OCI-LY1 (cell line): ENCODE results near the gene LAT.

ENCODE experiments used
- H2AFZ ChIP-seq: fragments of 200-600 bp; sonication (generic), shearing (Covaris generic); 2 replicates; pipeline ENCODE4 v1.6.0; 2014; ENCODE audit warnings: antibody characterized with exemption, mild to moderate bottlenecking, low read length
- H3F3A ChIP-seq: fragments of 200-600 bp; sonication (generic), shearing (Covaris generic); 2 replicates; pipeline ENCODE4 v1.6.0; 2014; ENCODE audit warnings: mild to moderate bottlenecking, antibody characterized with exemption, low read length, moderate library complexity; ENCODE audit not compliant: insufficient read depth
- H3K27ac ChIP-seq: fragments of 200-600 bp; sonication (generic); 2 replicates; pipeline ENCODE4 v1.5.1; 2014; ENCODE audit warnings: low read length, mixed run types, mild to moderate bottlenecking, low read depth; ENCODE audit not compliant: poor library complexity, severe bottlenecking
- H3K27me3 ChIP-seq: fragments of 200-600 bp; sonication (generic); 2 replicates; pipeline ENCODE4 v1.6.0; 2014; ENCODE audit warnings: antibody characterized with exemption, mild to moderate bottlenecking, low read length, moderate library complexity; ENCODE audit not compliant: insufficient read depth
- H3K36me3 ChIP-seq: fragments of 200-600 bp; sonication (generic); 2 replicates; pipeline ENCODE4 v1.6.1; 2014; ENCODE audit warnings: mild to moderate bottlenecking, antibody characterized with exemption, low read length, moderate library complexity, mixed read lengths; ENCODE audit not compliant: insufficient read depth
- H3K4me1 ChIP-seq: fragments of 200-600 bp; sonication (generic); 2 replicates; pipeline ENCODE4 v1.5.1; 2014; ENCODE audit warnings: mild to moderate bottlenecking, low read length, moderate library complexity; ENCODE audit not compliant: insufficient read depth, severe bottlenecking
- H3K4me2 ChIP-seq: fragments of 200-600 bp; sonication (generic), shearing (Covaris generic); 2 replicates; pipeline ENCODE4 v1.6.1; 2014; ENCODE audit warnings: low read length
- H3K4me3 ChIP-seq: fragments of 200-600 bp; sonication (generic); 2 replicates; pipeline ENCODE4 v1.5.1; 2014; ENCODE audit warnings: low read length, low read depth, mild to moderate bottlenecking, mixed read lengths; ENCODE audit not compliant: poor library complexity, severe bottlenecking
- H3K79me2 ChIP-seq: fragments of 200-600 bp; shearing (Covaris generic); 2 replicates; pipeline ENCODE4 v1.6.1; 2016; ENCODE audit warnings: mixed run types, low read length, mixed read lengths; ENCODE audit not compliant: insufficient read depth
- H3K9ac ChIP-seq: fragments of 200-600 bp; sonication (generic), shearing (Covaris generic); 2 replicates; pipeline ENCODE4 v1.6.1; 2014; ENCODE audit warnings: mild to moderate bottlenecking, low read length, mixed read lengths
- H3K9me2 ChIP-seq: fragments of 200-600 bp; sonication (generic), shearing (Covaris generic); 2 replicates; pipeline ENCODE4 v1.6.1; 2014; ENCODE audit warnings: low read depth, mild to moderate bottlenecking, low read length, mixed read lengths
- H3K9me3 ChIP-seq: fragments of 200-600 bp; shearing (Covaris generic); 2 replicates; pipeline ENCODE4 v1.6.1; 2014; ENCODE audit warnings: low read length, mixed read lengths
- H4K20me1 ChIP-seq: fragments of 200-600 bp; sonication (generic), shearing (Covaris generic); 2 replicates; pipeline ENCODE4 v1.6.0; 2016; ENCODE audit warnings: mild to moderate bottlenecking, low read length; ENCODE audit not compliant: insufficient read depth
- CTCF ChIP-seq: fragments of 200-600 bp; sonication (generic), shearing (Covaris generic); IDR thresholded peaks from 2 replicates; pipeline ENCODE4 v1.5.1; 2017; ENCODE audit warnings: mild to moderate bottlenecking, antibody characterized with exemption, low read length, moderate library complexity, mixed read lengths
- EZH2 ChIP-seq: fragments of 200-600 bp; sonication (generic), shearing (Covaris generic); IDR thresholded peaks from 2 replicates; pipeline ENCODE4 v1.8.0; 2017; ENCODE audit warnings: borderline replicate concordance, mixed run types, mild to moderate bottlenecking, antibody characterized with exemption, low read length, moderate library complexity, mixed read lengths

Gene LAT

GRCh38 chr16:28986046-28986445 is 1.2 kb downstream of the LAT start:
- Histone ChIP-seq H3K9me2 (no peaks in the 10 kb centered on the region), H3K4me2 (no peak overlapping the region), H3K27me3 (no peaks in the 10 kb centered on the region), H4K20me1 (no peaks in the 10 kb centered on the region), H3K4me1 (peaks cover 12% of the 10 kb centered on the region), H3K4me3 (no peak overlapping the region), H3K79me2 (no peaks in the 10 kb centered on the region), H2AFZ (no peak overlapping the region), H3K36me3 (peaks cover 5% of the 10 kb centered on the region), H3F3A (no peaks in the 10 kb centered on the region), H3K27ac (no peak overlapping the region), H3K9ac (no peak overlapping the region), H3K9me3 (0 out of 2 replicates have a peak, but pooled peaks cover 3% of the 10 kb centered on the region)
- no peak for TF ChIP-seq CTCF
- no peak for TF ChIP-seq EZH2

GRCh38 chr16:28986492-28986891 is 1.6 kb downstream of the LAT start:
- no peak overlapping the region for H3K9ac ChIP-seq
- H2AFZ ChIP-seq: no peak overlapping the region
- no peaks in the 10 kb centered on the region for H3F3A ChIP-seq
- H3K9me3 ChIP-seq: 0 out of 2 replicates have a peak, but pooled peaks cover 3% of the 10 kb centered on the region
- H3K79me2 ChIP-seq: no peaks in the 10 kb centered on the region
- H4K20me1 ChIP-seq: no peaks in the 10 kb centered on the region
- H3K4me3 ChIP-seq: no peak overlapping the region
- TF ChIP-seq EZH2 (no peak), CTCF (no peak)
- no peak overlapping the region for H3K4me2 ChIP-seq
- peaks cover 5% of the 10 kb centered on the region for H3K36me3 ChIP-seq
- H3K27ac ChIP-seq: no peak overlapping the region
- peaks cover 12% of the 10 kb centered on the region for H3K4me1 ChIP-seq
- no peaks in the 10 kb centered on the region for H3K27me3 ChIP-seq
- H3K9me2 ChIP-seq: no peaks in the 10 kb centered on the region

GRCh38 chr16:28987170-28987853 is 2.5 kb downstream of the LAT start:
- no peak overlapping the region for H3K4me3 ChIP-seq
- TF ChIP-seq EZH2: no peak
- TF ChIP-seq CTCF: no peak
- H3K36me3 ChIP-seq: no peaks in the 10 kb centered on the region

More at GRCh38 chr16:28987170-28987853, 2.5 kb downstream of the LAT start:
- Histone ChIP-seq H3K79me2 (no peaks in the 10 kb centered on the region), H3K9me3 (no peaks in the 10 kb centered on the region), H3K4me2 (no peak overlapping the region), H3K27me3 (no peaks in the 10 kb centered on the region), H3K27ac (no peak overlapping the region), H2AFZ (no peak overlapping the region), H3K4me1 (peaks cover 12% of the 10 kb centered on the region), H4K20me1 (no peaks in the 10 kb centered on the region), H3K9me2 (no peaks in the 10 kb centered on the region), H3F3A (no peaks in the 10 kb centered on the region), H3K9ac (no peak overlapping the region)
